K562 (cell line): ENCODE results near the gene TMEM131L. TPM values are rescaled to one million over a fixed set of nuclear protein-coding genes. Genes with fewer than 3 reads are reported as not detected.

Experiments
- ATAC-seq: fragments of 200-7000 bp; cut with Tn5 transposase; 3 replicates; pipeline ENCODE4 v1.9.1; 2020; ENCODE audit warnings: moderate library complexity
- BruUV-seq: library from RNA; stranded (reverse); fragments of 400-500 nt; replicated peaks from 2 replicates; lab custom pipeline; 2021; lab: Mats Ljungman, UMichigan
- CTCF ChIA-PET: fragments of 300-600 bp; formaldehyde crosslinking; extraction: SDS; loops from one replicate; lab custom pipeline; 2021; ENCODE audit warnings: low intra/inter-chr PET ratio; lab: Yijun Ruan, JAX
- POLR2A ChIA-PET: fragments of 300-600, 350-650 bp; sonication (Branson Sonifier 250); formaldehyde crosslinking; extraction: SDS; loops from one replicate; lab custom pipeline; 2021; ENCODE audit warnings: antibody characterized with exemption, inconsistent platforms; lab: Yijun Ruan, JAX
- DNase-seq, 4 experiments: peaks; one replicate each; pipeline versions ENCODE4 v3.0.0 to v3.0.0-alpha.2; 2011 to 2018; ENCODE audit warnings: low spot score in 3 of 4, mixed read lengths in 3 of 4; ENCODE audit errors: extremely low read depth in 1 of 4
- FAIRE-seq: peaks from 2 replicates; lab custom pipeline; 2011; peaks lifted over from hg19 to GRCh38; lab: Jason Lieb, UNC
- H2AFZ ChIP-seq: 2 replicates; pipeline ENCODE4 v1.6.0; 2011; ENCODE audit warnings: low read depth, low read length, control low read depth, inconsistent platforms
- H3K27ac ChIP-seq: fragments of 200-600 bp; 3 replicates; pipeline ENCODE4 v1.8.0; 2011; ENCODE audit warnings: low read depth, mild to moderate bottlenecking, control low read depth, inconsistent platforms, low read length, moderate library complexity, mixed read lengths; ENCODE audit errors: extremely low read depth
- H3K27me3 ChIP-seq, 2 experiments: fragments of 300-600 bp in 1 of 2; 2 replicates in 1 of 2; 3 replicates in 1 of 2; pipeline versions ENCODE4 v1.6.0 to v1.8.0; 2011; ENCODE audit warnings: inconsistent platforms in 2 of 2, low read length in 2 of 2, mild to moderate bottlenecking in 1 of 2, mixed read lengths in 1 of 2, moderate library complexity in 1 of 2; ENCODE audit not compliant: control insufficient read depth in 2 of 2, insufficient read depth in 2 of 2
- H3K36me3 ChIP-seq: fragments of 300-600 bp; 3 replicates; pipeline ENCODE4 v1.8.0; 2011; ENCODE audit warnings: mild to moderate bottlenecking, low read length, inconsistent platforms; ENCODE audit not compliant: control insufficient read depth, insufficient read depth
- H3K4me1 ChIP-seq, 2 experiments: fragments of 200-600 bp in 1 of 2; replicated peaks in 1 of 2; 2 replicates in 1 of 2; 3 replicates in 1 of 2; pipeline versions ENCODE4 v1.5.1 to v1.8.0; 2011; ENCODE audit warnings: inconsistent platforms in 2 of 2, low read length in 2 of 2, mild to moderate bottlenecking in 1 of 2, mixed read lengths in 1 of 2, moderate library complexity in 1 of 2; ENCODE audit not compliant: control insufficient read depth in 2 of 2, insufficient read depth in 2 of 2
- H3K4me2 ChIP-seq: 2 replicates; pipeline ENCODE4 v1.6.1; 2011; ENCODE audit warnings: low read length, control low read depth, inconsistent platforms, mixed read lengths; ENCODE audit not compliant: insufficient read depth
- H3K4me3 ChIP-seq: fragments of 200-600 bp; sonication (generic), shearing (Covaris generic); 2 replicates; pipeline ENCODE4 v1.5.1; 2016; ENCODE audit warnings: control low read depth, inconsistent platforms
- H3K79me2 ChIP-seq: fragments of 200-600 bp; 3 replicates; pipeline ENCODE4 v1.8.0; 2011; ENCODE audit warnings: low read length, inconsistent platforms; ENCODE audit not compliant: control insufficient read depth, insufficient read depth
- H3K9ac ChIP-seq, 2 experiments: 2 replicates each; pipeline versions ENCODE4 v1.6.0 to v1.6.1; 2011; ENCODE audit warnings: low read depth in 2 of 2, low read length in 2 of 2, control low read depth in 1 of 2, inconsistent platforms in 1 of 2, mild to moderate bottlenecking in 1 of 2, mixed read lengths in 1 of 2; ENCODE audit not compliant: insufficient read depth in 1 of 2
- H3K9me1 ChIP-seq: one replicate; pipeline ENCODE4 v1.6.0; 2011; ENCODE audit warnings: inconsistent platforms, mild to moderate bottlenecking, low read length, moderate library complexity; ENCODE audit not compliant: control insufficient read depth, insufficient read depth
- H3K9me3 ChIP-seq: replicated peaks from 2 replicates; pipeline ENCODE4 v1.5.1; 2011; ENCODE audit warnings: low read depth, low read length, inconsistent platforms; ENCODE audit not compliant: control insufficient read depth, insufficient read depth
- H4K20me1 ChIP-seq: replicated peaks from 2 replicates; pipeline ENCODE4 v1.6.1; 2011; ENCODE audit warnings: low read length, inconsistent platforms, mixed read lengths; ENCODE audit not compliant: control insufficient read depth, insufficient read depth
- BCOR ChIP-seq: fragments of 450-650 bp; IDR thresholded peaks from 2 replicates; pipeline ENCODE4 v1.6.1; 2016
- ELF1 ChIP-seq: fragments of 200-800 bp; sonication (Bioruptor generic); IDR thresholded peaks from 2 replicates; pipeline ENCODE4 v1.6.1; 2016; ENCODE audit warnings: missing genetic modification characterization, missing compliant biosample characterization
- GABPA ChIP-seq: fragments of 200-800 bp; sonication (Bioruptor generic); conservative IDR thresholded peaks from 2 replicates; pipeline ENCODE4 v1.6.1; 2016; ENCODE audit warnings: low read depth, missing genetic modification characterization, missing compliant biosample characterization
- LARP7 ChIP-seq: fragments of 450-650 bp; IDR thresholded peaks from 2 replicates; pipeline ENCODE4 v1.6.1; 2016
- MECOM ChIP-seq: fragments of 250-450 bp; sonication (Bioruptor Pico); IDR thresholded peaks from 2 replicates; pipeline ENCODE4 v1.8.0; 2022; ENCODE audit warnings: inconsistent platforms
- SRSF3 ChIP-seq: fragments of 200-400 bp; formaldehyde crosslinking; IDR thresholded peaks from 2 replicates; pipeline ENCODE4 v1.6.1; 2016; ENCODE audit warnings: mild to moderate bottlenecking, low read length, moderate library complexity; ENCODE audit not compliant: insufficient read depth
- THAP12 ChIP-seq: fragments of 250-450 bp; sonication (Bioruptor Pico); IDR thresholded peaks from 2 replicates; pipeline ENCODE4 v1.9.0; 2021; ENCODE audit warnings: mild to moderate bottlenecking, inconsistent platforms
- ZNF175 ChIP-seq: fragments of 200-800 bp; sonication (Bioruptor generic); IDR thresholded peaks from 2 replicates; pipeline ENCODE4 v1.6.1; 2016; ENCODE audit warnings: low read depth, mild to moderate bottlenecking, missing genetic modification characterization, missing compliant biosample characterization
- ZNF518B ChIP-seq: fragments of 250-450 bp; sonication (Bioruptor Pico); IDR thresholded peaks from 2 replicates; pipeline ENCODE4 v1.5.0; 2021; ENCODE audit warnings: mild to moderate bottlenecking, moderate library complexity
- ZNF551 ChIP-seq: fragments of 250-450 bp; sonication (Bioruptor Pico); IDR thresholded peaks from 2 replicates; pipeline ENCODE4 v1.5.0; 2021; ENCODE audit warnings: mild to moderate bottlenecking, moderate library complexity
- WGBS: fragments of 100-300 bp; shearing (Covaris generic); methylation state at CpG from one replicate; pipeline ENCODE4 v1.1.6; 2016; ENCODE audit warnings: low coverage, mixed read lengths; ENCODE audit not compliant: insufficient coverage; ENCODE audit errors: missing lambda C conversion rate; 5-methylcytosine and 5-hydroxymethylcytosine counted together
- in situ Hi-C: fragments of 300-500 bp; cut with MboI; formaldehyde crosslinking; loops from 4 replicates; pipeline ENCODE4 v1.15.0; 2018; ENCODE audit warnings: inconsistent platforms, mixed read lengths
- intact Hi-C: fragments of 100-400 bp; cut with micrococcal nuclease; formaldehyde crosslinking; loops from 2 replicates; pipeline ENCODE4 v1.14.2; 2022
- polyA plus RNA-seq, 8 experiments: library from polyadenylated mRNA; depleted of rRNA in 4 of 8; stranded (reverse) in 5 of 8; unstranded in 3 of 8; fragments of >200 nt; fragmentation: Nextera tagmentation in 2 of 8; fragmentation: Illumina TruSeq in 1 of 8; extraction: Ambion mirVana in 2 of 8; extraction: Trizol in 1 of 8; gene quantifications; 2 replicates each; pipeline versions ENCODE4 v1.2.1 to v1.2.3, GENCODE V29; 2011 to 2014; ENCODE audit warnings: inconsistent platforms in 1 of 8, missing spikeins in 1 of 8
- total RNA-seq, 7 experiments: library from RNA; depleted of rRNA in 6 of 7; stranded (reverse); fragments of >200 nt in 6 of 7; fragmentation: Illumina TruSeq in 2 of 7; extraction: Trizol in 2 of 7; gene quantifications; 2 replicates each; pipeline versions ENCODE4 v1.2.1 to v1.2.3, GENCODE V29; 2011 to 2021; ENCODE audit warnings: low replicate concordance in 1 of 7
- TF ChIP-seq, protein P1 (sequence below): sonication (generic); formaldehyde crosslinking; IDR thresholded peaks from 2 replicates; pipeline ENCODE4 v1.8.1; 2022; ENCODE audit warnings: missing genetic modification reagents

The TMEM131L gene
- total and polyA plus RNA-seq, 9 of the 15 experiments (the other 6 are each of a cell fraction or from before 2014, with no cell fraction given): 1.2 to 20.8 (median 12.9) TPM

GRCh38 chr4:153520801-153521329 lies 54.7 kb downstream of the TMEM131L start:
- no peaks in the 10 kb centered on the region for H3K27me3 ChIP-seq
- POLR2A ChIA-PET: interaction anchor here (0.5 to 1.3 kb wide), 2 partner anchors 11 to 1278 kb away, joined by 3 read pairs; no protein-coding TSS in a partner anchor
- H3K79me2 ChIP-seq: peaks cover 51% of the 10 kb centered on the region
- H3K9me1 ChIP-seq: no peaks in the 10 kb centered on the region
- no peaks in the 10 kb centered on the region for H4K20me1 ChIP-seq
- no peaks in the 10 kb centered on the region for H3K9me3 ChIP-seq
- FAIRE-seq: peak; percentile 59
- intact Hi-C loops: loop anchor here (5.0 kb wide), 1 partner anchor 54 kb away; the partner anchor contains the start of gene TMEM131L
- in situ Hi-C loops: no loop called here
- ATAC-seq: peak; percentile 60
- H3K4me2 ChIP-seq: no peak overlapping the region
- WGBS: 39% methylated on average over 8 of the region's 8 CpGs
- H3K9ac ChIP-seq: no peak overlapping the region
- H3K36me3 ChIP-seq: peaks cover 3% of the 10 kb centered on the region; the same call in 2 of the 3 replicates
- DNase-seq: peak in 2 of 4 experiments; percentile 39 to 65
- no peak overlapping the region for H2AFZ ChIP-seq
- no peak overlapping the region for H3K4me3 ChIP-seq
- peak overlapping the region; percentile 29; the same call in 1 of the 3 replicates for H3K27ac ChIP-seq
- peaks cover 9 to 47% of the 10 kb centered on the region in 2 experiments for H3K4me1 ChIP-seq
- CTCF ChIA-PET: no interaction called here
- no TSS peak for BruUV-seq
- TF ChIP-seq ZNF551 (CRISPR knock-in tag) (no peak), THAP12 (CRISPR knock-in tag) (no peak), BCOR (no peak), LARP7 (no peak), GABPA (tag) (no peak), ZNF518B (CRISPR knock-in tag) (no peak), SRSF3 (no peak), ELF1 (tag) (no peak), ZNF175 (no peak), MECOM (CRISPR knock-in tag) (no peak)
- TF ChIP-seq, protein P1, sequence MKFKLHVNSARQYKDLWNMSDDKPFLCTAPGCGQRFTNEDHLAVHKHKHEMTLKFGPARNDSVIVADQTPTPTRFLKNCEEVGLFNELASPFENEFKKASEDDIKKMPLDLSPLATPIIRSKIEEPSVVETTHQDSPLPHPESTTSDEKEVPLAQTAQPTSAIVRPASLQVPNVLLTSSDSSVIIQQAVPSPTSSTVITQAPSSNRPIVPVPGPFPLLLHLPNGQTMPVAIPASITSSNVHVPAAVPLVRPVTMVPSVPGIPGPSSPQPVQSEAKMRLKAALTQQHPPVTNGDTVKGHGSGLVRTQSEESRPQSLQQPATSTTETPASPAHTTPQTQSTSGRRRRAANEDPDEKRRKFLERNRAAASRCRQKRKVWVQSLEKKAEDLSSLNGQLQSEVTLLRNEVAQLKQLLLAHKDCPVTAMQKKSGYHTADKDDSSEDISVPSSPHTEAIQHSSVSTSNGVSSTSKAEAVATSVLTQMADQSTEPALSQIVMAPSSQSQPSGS (CRISPR knock-in tag): no peak
